ENCODE data around the gene ASAP2.

ASAP2 gene

DNA sequence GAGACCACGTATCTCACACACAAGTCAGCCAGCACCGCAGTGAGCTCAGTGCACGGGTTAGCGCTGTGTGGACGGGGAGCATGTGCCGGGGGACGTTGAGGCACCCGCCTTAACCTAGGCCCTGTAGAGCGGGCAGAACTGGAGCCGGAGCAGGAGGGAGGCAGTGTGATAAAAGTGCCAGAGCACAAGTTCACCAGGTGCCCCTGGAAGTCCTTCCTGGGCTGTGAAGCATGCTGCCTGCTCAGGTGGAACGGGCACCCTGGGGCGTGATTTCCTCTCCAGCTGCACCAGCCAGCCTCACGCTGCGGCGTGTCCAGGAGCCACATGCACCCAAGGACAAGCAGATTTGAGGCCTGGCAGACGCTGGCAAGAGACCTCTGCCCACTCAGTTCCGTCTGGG is 166.4 kb downstream of the ASAP2 start:
- Histone ChIP-seq H3K4me3 (ENCODE audit: low read length) (no peak overlapping the region), H3K27ac (ENCODE audit: low read length) (no peak overlapping the region), H3K9ac (ENCODE audit: low read depth, low read length) (no peak overlapping the region), H3K27me3 (ENCODE audit: insufficient read depth, low read length) (no peaks in the 10 kb centered on the region), H3K9me3 (ENCODE audit: insufficient read depth, low read depth, low read length) (no peaks in the 10 kb centered on the region), H3K4me1 (ENCODE audit: insufficient read depth, low read length) (peaks cover 7% of the 10 kb centered on the region), H3K36me3 (ENCODE audit: insufficient read depth, low read depth, low read length) (peaks cover 29% of the 10 kb centered on the region)

- Histone ChIP-seq H3K9ac (ENCODE audit: low read depth, low read length) (no peak overlapping the region), H3K9me3 (ENCODE audit: insufficient read depth, low read depth, low read length) (no peaks in the 10 kb centered on the region), H3K36me3 (ENCODE audit: insufficient read depth, low read depth, low read length) (peaks cover 28% of the 10 kb centered on the region; the same call in 1 of the 2 replicates), H3K4me3 (ENCODE audit: low read length) (no peak overlapping the region), H3K27me3 (ENCODE audit: insufficient read depth, low read length) (no peaks in the 10 kb centered on the region), H3K4me1 (ENCODE audit: insufficient read depth, low read length) (peaks cover 10% of the 10 kb centered on the region), H3K27ac (ENCODE audit: low read length) (no peak overlapping the region)
These were observed 166.9 kb downstream of the ASAP2 start for GRCh38 chr2:9373476-9373875.

DNA sequence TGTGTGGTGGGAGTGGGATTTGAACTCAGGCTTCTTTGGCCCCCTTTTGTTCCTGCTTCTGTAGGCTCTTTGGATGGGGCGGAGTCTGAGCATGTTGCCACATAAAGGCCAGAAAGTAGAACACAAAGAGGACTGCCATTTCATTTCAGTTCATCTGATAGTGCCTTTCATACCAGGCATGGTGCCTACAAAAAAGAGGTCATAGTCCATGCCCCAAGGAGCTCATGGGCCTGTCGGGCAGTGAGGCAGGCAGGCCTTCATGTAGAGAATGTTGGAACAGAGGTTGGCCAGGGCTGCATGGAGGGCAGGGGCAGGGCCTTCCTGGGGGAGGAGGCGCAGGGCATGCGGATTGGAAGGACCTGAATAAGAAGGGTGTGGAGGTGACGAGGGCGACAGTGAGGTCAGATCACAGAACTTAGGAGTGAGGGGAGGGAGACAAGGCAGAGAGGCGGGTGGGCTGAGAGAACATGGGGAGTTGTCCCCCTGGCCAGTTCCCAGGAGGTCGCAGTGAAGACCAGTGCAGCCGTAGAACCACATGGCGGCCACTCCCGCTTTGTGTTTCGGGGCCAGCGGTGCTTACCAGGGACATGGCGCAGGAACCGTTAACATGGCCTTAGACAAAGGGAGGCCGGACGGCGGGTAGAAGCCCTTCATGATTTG is 167.6 kb downstream of the ASAP2 start:
- Histone ChIP-seq H3K4me1 (ENCODE audit: insufficient read depth, low read length) (peaks cover 12% of the 10 kb centered on the region), H3K36me3 (ENCODE audit: insufficient read depth, low read depth, low read length) (peaks cover 30% of the 10 kb centered on the region; the same call in 1 of the 2 replicates), H3K27me3 (ENCODE audit: insufficient read depth, low read length) (no peaks in the 10 kb centered on the region), H3K4me3 (ENCODE audit: low read length) (no peak overlapping the region), H3K9ac (ENCODE audit: low read depth, low read length) (no peak overlapping the region), H3K27ac (ENCODE audit: low read length) (no peak overlapping the region), H3K9me3 (ENCODE audit: insufficient read depth, low read depth, low read length) (no peaks in the 10 kb centered on the region)

DNA sequence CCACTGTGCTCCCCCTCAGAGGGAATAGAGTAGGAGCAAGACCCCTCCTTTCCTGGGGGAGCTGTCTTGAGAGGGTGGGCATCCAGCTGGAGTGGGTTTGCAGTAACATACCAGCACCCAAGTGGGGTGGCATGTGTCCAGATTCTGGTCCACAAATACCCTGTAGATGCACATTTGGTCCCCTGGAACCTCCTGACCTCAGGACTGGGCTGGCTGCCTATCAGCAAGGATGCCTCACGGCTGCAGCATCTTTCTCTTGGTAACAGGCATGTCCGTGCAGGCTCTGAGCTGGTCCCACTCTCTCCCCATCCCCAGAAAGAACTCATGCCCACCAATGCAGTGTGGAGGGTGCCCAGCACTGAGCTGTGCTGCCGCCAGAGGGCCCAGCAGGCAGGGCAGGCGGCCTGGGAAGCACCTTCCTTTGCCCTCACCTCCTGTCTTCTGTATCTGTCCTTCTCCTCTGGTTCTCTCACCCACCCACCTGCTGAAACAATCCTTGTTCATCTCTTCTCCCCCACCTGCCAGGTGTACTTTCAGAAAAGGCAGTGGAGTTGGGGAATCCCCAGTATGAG is 169.3 kb downstream of the ASAP2 start:
- H3K4me1 ChIP-seq (ENCODE audit: insufficient read depth, low read length), result peaks cover 12% of the 10 kb centered on the region
- no peaks in the 10 kb centered on the region for H3K27me3 ChIP-seq (ENCODE audit: insufficient read depth, low read length)
- no peaks in the 10 kb centered on the region for H3K9me3 ChIP-seq (ENCODE audit: insufficient read depth, low read depth, low read length)
- no peak overlapping the region for H3K9ac ChIP-seq (ENCODE audit: low read depth, low read length)
- peaks cover 35% of the 10 kb centered on the region; the same call in 1 of the 2 replicates for H3K36me3 ChIP-seq (ENCODE audit: insufficient read depth, low read depth, low read length)
- H3K27ac ChIP-seq (ENCODE audit: low read length), result no peak overlapping the region
- no peak overlapping the region for H3K4me3 ChIP-seq (ENCODE audit: low read length)

DNA sequence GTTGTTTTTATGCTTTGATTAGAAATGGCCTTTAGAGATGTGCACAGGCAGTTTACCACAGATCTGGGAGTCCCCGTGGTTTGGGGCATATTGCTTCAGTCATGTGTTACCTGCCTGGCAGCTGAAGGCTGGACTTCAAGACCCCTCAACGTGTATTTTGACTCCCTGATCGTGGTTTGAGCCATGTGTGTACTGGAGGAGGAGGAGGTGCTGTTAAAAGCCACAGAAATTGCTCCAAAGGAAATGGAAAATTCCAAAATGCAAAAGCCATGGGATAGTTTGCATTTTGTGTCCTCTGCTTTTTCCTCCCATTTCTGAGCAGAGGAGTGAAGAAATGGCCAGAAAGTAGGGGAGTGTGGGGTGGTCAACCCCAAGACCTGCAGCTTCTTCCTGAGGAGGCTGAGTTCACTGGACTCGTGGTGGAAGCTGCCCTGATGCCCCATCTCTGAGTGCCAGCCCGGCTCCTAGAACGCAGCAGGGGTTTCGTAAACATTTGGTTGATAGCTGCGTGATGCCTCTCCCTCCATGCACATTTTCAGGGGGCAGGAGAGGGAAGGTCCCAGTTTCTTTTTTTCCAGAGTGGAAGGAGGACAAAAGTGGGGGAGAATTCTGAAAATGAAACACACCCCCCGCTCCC is 171.0 kb downstream of the ASAP2 start:
- no peak overlapping the region for H3K27ac ChIP-seq (ENCODE audit: low read length)
- no peaks in the 10 kb centered on the region for H3K27me3 ChIP-seq (ENCODE audit: insufficient read depth, low read length)
- no peaks in the 10 kb centered on the region for H3K9me3 ChIP-seq (ENCODE audit: insufficient read depth, low read depth, low read length)
- peaks cover 12% of the 10 kb centered on the region for H3K4me1 ChIP-seq (ENCODE audit: insufficient read depth, low read length)
- H3K36me3 ChIP-seq (ENCODE audit: insufficient read depth, low read depth, low read length), result peaks cover 42% of the 10 kb centered on the region; the same call in 1 of the 2 replicates
- H3K4me3 ChIP-seq (ENCODE audit: low read length), result no peak overlapping the region
- no peak overlapping the region for H3K9ac ChIP-seq (ENCODE audit: low read depth, low read length)

DNA sequence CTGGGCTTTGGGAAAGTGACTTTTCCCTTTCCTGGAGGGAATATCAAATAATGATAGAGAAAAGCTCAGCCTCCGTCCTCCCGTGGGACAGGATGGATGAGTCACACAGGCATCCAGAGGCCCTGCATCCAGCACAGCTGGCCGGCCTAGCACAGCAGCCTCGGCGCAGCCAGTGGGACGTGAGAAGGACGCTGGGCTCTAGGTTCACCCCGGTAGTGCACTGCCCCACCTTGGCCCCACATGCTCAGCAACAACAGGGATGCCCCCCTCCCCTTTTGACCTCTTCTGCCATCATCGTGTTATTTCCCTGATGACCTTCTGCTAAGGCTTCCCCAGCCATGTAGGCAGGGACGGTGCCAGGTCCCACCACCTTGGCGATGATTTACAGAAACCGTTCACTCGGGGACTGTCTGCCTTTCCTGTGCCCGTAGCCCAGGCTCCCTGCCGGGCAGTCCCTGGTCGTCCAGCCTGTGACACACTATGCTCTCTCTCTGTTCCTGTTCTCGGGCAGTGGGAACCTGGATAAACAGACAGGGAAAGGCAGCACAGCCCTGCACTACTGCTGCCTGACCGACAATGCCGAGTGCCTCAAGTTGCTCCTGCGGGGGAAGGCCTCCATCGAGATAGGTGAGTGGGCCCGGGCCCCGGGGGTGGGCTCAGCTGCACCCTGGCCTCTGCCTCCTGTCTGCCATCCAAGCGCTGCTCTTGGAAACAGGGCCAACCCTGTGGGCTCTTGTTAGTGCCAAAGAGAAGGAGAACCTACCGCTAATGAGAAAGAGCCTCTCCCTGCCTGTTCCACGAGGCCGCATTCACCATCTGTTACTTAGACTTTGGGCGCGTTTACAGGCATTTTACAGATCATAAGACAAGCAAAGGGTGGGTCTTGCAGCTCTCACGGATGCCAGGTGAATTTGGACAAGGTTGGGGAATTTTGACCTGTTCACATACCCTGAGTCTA is 172.1 kb downstream of the ASAP2 start:
- H3K4me3 ChIP-seq (ENCODE audit: low read length), result no peak overlapping the region
- peaks cover 12% of the 10 kb centered on the region for H3K4me1 ChIP-seq (ENCODE audit: insufficient read depth, low read length)
- no peak overlapping the region for H3K27ac ChIP-seq (ENCODE audit: low read length)
- H3K27me3 ChIP-seq (ENCODE audit: insufficient read depth, low read length), result no peaks in the 10 kb centered on the region
- H3K9me3 ChIP-seq (ENCODE audit: insufficient read depth, low read depth, low read length), result no peaks in the 10 kb centered on the region
- peaks cover 42% of the 10 kb centered on the region; the same call in 1 of the 2 replicates for H3K36me3 ChIP-seq (ENCODE audit: insufficient read depth, low read depth, low read length)
- H3K9ac ChIP-seq (ENCODE audit: low read depth, low read length), result no peak overlapping the region

- no peaks in the 10 kb centered on the region for H3K27me3 ChIP-seq (ENCODE audit: insufficient read depth, low read length)
- no peaks in the 10 kb centered on the region for H3K9me3 ChIP-seq (ENCODE audit: insufficient read depth, low read depth, low read length)
- H3K27ac ChIP-seq (ENCODE audit: low read length), result no peak overlapping the region
- peaks cover 43% of the 10 kb centered on the region; the same call in 1 of the 2 replicates for H3K36me3 ChIP-seq (ENCODE audit: insufficient read depth, low read depth, low read length)
- peaks cover 12% of the 10 kb centered on the region for H3K4me1 ChIP-seq (ENCODE audit: insufficient read depth, low read length)
- H3K9ac ChIP-seq (ENCODE audit: low read depth, low read length), result no peak overlapping the region
- no peak overlapping the region for H3K4me3 ChIP-seq (ENCODE audit: low read length)
These were observed 172.8 kb downstream of the ASAP2 start for GRCh38 chr2:9379391-9379755.

GRCh38 chr2:9380702-9381628 is 174.4 kb downstream of the ASAP2 start:
- H3K27ac ChIP-seq (ENCODE audit: low read length), result no peak overlapping the region
- H3K4me1 ChIP-seq (ENCODE audit: insufficient read depth, low read length), result peaks cover 12% of the 10 kb centered on the region
- no peaks in the 10 kb centered on the region for H3K27me3 ChIP-seq (ENCODE audit: insufficient read depth, low read length)
- no peak overlapping the region for H3K9ac ChIP-seq (ENCODE audit: low read depth, low read length)
- peaks cover 38% of the 10 kb centered on the region; the same call in 1 of the 2 replicates for H3K36me3 ChIP-seq (ENCODE audit: insufficient read depth, low read depth, low read length)
- H3K9me3 ChIP-seq (ENCODE audit: insufficient read depth, low read depth, low read length), result no peaks in the 10 kb centered on the region
- H3K4me3 ChIP-seq (ENCODE audit: low read length), result no peak overlapping the region

DNA sequence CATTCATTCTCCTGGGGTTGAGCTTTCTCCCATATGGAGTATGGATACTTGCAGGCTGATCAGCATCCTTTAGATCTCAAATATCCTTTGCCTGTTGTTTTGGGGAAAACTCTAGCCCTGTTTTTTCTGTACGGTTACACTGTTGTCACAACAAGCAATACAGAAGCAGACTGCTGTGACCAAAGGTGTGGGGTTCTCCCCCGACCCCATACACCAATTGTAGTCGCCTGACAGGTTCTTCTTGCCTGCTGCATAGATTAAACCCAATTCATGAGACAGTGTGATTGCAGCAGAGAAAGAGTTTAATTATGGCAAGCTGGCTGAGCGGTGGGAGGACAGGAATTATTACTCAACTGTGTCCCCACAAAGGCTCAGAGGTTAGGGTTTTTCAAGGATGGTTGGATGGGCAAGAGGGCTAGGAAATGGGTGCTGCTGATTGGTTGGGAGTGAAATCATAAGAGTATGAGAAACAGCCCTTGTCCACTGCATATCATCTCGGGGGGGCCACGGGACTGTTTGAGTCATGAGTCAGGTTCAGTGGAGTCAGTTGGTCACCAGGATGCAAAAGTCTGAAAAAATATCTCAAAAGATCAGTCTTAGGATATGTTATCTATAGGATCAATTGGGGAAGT is 176.1 kb downstream of the ASAP2 start:
- no peak overlapping the region for H3K27ac ChIP-seq (ENCODE audit: low read length)
- peaks cover 37% of the 10 kb centered on the region; the same call in 1 of the 2 replicates for H3K36me3 ChIP-seq (ENCODE audit: insufficient read depth, low read depth, low read length)
- H3K4me1 ChIP-seq (ENCODE audit: insufficient read depth, low read length), result peaks cover 9% of the 10 kb centered on the region
- no peaks in the 10 kb centered on the region for H3K9me3 ChIP-seq (ENCODE audit: insufficient read depth, low read depth, low read length)
- H3K27me3 ChIP-seq (ENCODE audit: insufficient read depth, low read length), result no peaks in the 10 kb centered on the region
- H3K4me3 ChIP-seq (ENCODE audit: low read length), result no peak overlapping the region
- no peak overlapping the region for H3K9ac ChIP-seq (ENCODE audit: low read depth, low read length)

DNA sequence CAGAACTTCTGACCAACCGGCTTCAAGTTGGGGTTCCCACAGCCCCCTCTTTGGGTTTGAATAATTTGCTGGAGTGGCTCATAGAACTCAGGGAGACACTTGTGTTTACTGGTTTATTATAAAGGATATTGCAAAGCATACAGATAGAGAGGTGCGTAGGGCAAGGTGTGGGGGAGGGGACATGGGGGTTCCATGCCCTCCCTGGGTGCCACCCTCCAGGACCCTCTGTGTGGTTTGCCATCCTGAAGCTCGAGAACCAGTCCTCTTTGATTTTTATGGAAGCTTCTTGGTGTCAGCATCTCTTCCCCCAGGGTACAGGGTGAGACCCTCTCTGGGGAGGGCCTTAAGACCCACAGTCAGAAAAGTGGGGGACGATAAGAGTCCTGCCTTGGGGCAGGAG is 177.9 kb downstream of the ASAP2 start:
- Histone ChIP-seq H3K4me3 (ENCODE audit: low read length) (no peak overlapping the region), H3K27me3 (ENCODE audit: insufficient read depth, low read length) (no peaks in the 10 kb centered on the region), H3K9me3 (ENCODE audit: insufficient read depth, low read depth, low read length) (no peaks in the 10 kb centered on the region), H3K9ac (ENCODE audit: low read depth, low read length) (no peak overlapping the region), H3K27ac (ENCODE audit: low read length) (no peak overlapping the region), H3K4me1 (ENCODE audit: insufficient read depth, low read length) (no peaks in the 10 kb centered on the region), H3K36me3 (ENCODE audit: insufficient read depth, low read depth, low read length) (peaks cover 43% of the 10 kb centered on the region)
